BLaER1 treated with 17β-estradiol and CSF1 and Interleukin-3, amounts not matched to agents 10 nM and 100 nM (cell line): ENCODE results near the gene GJA1.

Experiments
- H3K27ac ChIP-seq, 11 experiments: shearing (Covaris generic); formaldehyde crosslinking; 2 replicates each; pipeline ENCODE4 v1.8.1; 2022
- H3K27me3 ChIP-seq, 11 experiments: shearing (Covaris generic); formaldehyde crosslinking; 2 replicates each; pipeline ENCODE4 v1.8.1; 2022
- H3K36me3 ChIP-seq, 11 experiments: shearing (Covaris generic); formaldehyde crosslinking; 2 replicates each; pipeline ENCODE4 v1.8.1; 2022
- H3K4me1 ChIP-seq, 10 experiments: shearing (Covaris generic); formaldehyde crosslinking; 2 replicates each; pipeline ENCODE4 v1.8.1; 2022
- H3K4me2 ChIP-seq, 11 experiments: shearing (Covaris generic); formaldehyde crosslinking; 2 replicates each; pipeline ENCODE4 v1.8.1; 2022
- H3K4me3 ChIP-seq, 10 experiments: shearing (Covaris generic); formaldehyde crosslinking; 2 replicates each; pipeline ENCODE4 v1.8.1; 2022
- H3K9ac ChIP-seq, 11 experiments: shearing (Covaris generic); formaldehyde crosslinking; 2 replicates each; pipeline ENCODE4 v1.8.1; 2022
- H3K9me3 ChIP-seq, 11 experiments: shearing (Covaris generic); formaldehyde crosslinking; replicated peaks in 1 of 11; 2 replicates each; pipeline ENCODE4 v1.8.1; 2022
- H4K20me1 ChIP-seq, 11 experiments: shearing (Covaris generic); formaldehyde crosslinking; 2 replicates each; pipeline ENCODE4 v1.8.1; 2022
- Cebpa-rat ChIP-seq, 11 experiments: shearing (Covaris generic); IDR thresholded peaks; 2 replicates each; pipeline ENCODE4 v1.8.1; 2022

Gene GJA1

DNA sequence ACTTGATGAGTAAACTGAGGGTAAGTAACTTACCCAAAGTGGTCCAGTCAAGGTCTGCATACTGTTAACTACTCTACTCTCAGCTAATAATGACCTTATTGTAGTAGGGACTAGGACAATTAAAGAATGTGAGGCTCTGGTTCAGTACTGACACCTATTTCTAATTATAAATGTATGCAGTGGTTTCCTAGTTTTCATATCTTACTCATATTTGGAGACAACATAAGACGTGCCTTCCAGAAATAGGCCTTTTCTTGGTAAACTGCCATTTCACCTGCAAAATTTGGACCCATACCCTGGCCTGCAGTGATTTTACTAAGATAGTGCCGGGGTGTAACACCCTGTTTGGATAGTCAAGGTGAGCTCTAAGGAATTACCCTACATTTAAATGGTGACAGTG is 24.7 kb downstream of the GJA1 start:
- no peaks in the 10 kb centered on the region for H3K27me3 ChIP-seq
- no peaks in the 10 kb centered on the region for H4K20me1 ChIP-seq
- no peak overlapping the region for H3K9ac ChIP-seq
- no peak overlapping the region for H3K4me2 ChIP-seq
- no peaks in the 10 kb centered on the region for H3K36me3 ChIP-seq
- no peak for TF ChIP-seq Cebpa-rat (IDR thresholded peaks at IDR 0.05)
- H3K27ac ChIP-seq = no peak overlapping the region
- peaks cover 0 to 9% (median 1%) of the 10 kb centered on the region in 10 experiments; a peak in 8 of 20 replicates for H3K4me1 ChIP-seq
- no peak overlapping the region for H3K4me3 ChIP-seq
- H3K9me3 ChIP-seq = no peaks in the 10 kb centered on the region

- Histone ChIP-seq H3K27me3 (no peaks in the 10 kb centered on the region), H3K4me2 (no peak overlapping the region), H3K4me3 (no peak overlapping the region), H3K9me3 (0 out of 22 replicates have a peak, but pooled peaks cover 0 to under 1% (median 0%) of the 10 kb centered on the region in 11 experiments), H4K20me1 (no peaks in the 10 kb centered on the region), H3K27ac (no peak overlapping the region), H3K9ac (no peak overlapping the region), H3K4me1 (peaks cover 0 to 33% (median 12%) of the 10 kb centered on the region in 10 experiments; a peak in 13 of 20 replicates), H3K36me3 (no peaks in the 10 kb centered on the region)
- TF ChIP-seq Cebpa-rat (IDR thresholded peaks at IDR 0.05) = no peak
These were observed 27.6 kb downstream of the GJA1 start for GRCh38 chr6:121463087-121463486.

- TF ChIP-seq Cebpa-rat (IDR thresholded peaks at IDR 0.05) = no peak
- Histone ChIP-seq H3K9me3 (peaks cover 0 to 15% (median 0%) of the 10 kb centered on the region in 11 experiments; a peak in 5 of 22 replicates), H3K4me3 (no peak overlapping the region), H4K20me1 (no peaks in the 10 kb centered on the region), H3K27ac (no peak overlapping the region), H3K9ac (no peak overlapping the region), H3K27me3 (no peaks in the 10 kb centered on the region), H3K4me2 (peak overlapping the region in 4 of 11 experiments; percentile 5 to 54 (median 19); a peak in 4 of 22 replicates), H3K4me1 (peaks cover 0 to 38% (median 12%) of the 10 kb centered on the region in 10 experiments; a peak in 13 of 20 replicates), H3K36me3 (no peaks in the 10 kb centered on the region)
These were observed 29.7 kb downstream of the GJA1 start for GRCh38 chr6:121465101-121465500.

DNA sequence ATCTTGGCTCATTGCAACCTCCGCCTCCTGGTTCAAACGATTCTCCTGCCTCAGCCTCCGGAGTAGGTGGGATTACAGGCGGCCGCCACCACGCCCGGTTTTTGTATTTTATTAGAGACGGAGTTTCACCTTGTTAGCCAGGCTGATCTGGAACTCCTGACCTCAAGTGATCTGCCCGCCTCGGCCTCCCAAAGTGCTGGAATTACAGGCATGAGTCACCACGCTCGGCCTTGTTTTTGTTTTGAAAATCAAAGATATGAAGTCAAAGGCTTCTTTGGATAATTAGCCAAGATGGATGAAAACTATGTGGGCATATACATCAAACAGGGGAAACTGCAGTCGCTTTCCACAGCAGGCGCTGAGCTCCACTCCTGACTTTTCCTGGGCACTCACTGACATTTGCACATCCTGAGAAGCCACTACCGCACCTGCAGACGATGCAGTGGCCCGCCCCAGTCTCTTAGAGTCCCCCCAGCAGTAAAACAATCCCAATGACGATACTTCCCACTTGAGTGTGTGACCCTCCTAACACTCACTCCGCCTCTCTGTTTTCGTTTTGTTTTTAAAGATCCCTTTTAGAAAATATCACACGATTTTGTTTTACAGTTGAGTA is 44.1 kb downstream of the GJA1 start:
- H3K4me2 ChIP-seq = no peak overlapping the region
- H3K27ac ChIP-seq = no peak overlapping the region
- H3K27me3 ChIP-seq = no peaks in the 10 kb centered on the region
- no peak overlapping the region for H3K9ac ChIP-seq
- no peaks in the 10 kb centered on the region for H4K20me1 ChIP-seq
- TF ChIP-seq Cebpa-rat (IDR thresholded peaks at IDR 0.05) = no peak
- no peak overlapping the region for H3K4me3 ChIP-seq
- no peaks in the 10 kb centered on the region for H3K4me1 ChIP-seq
- H3K9me3 ChIP-seq = no peaks in the 10 kb centered on the region
- no peaks in the 10 kb centered on the region for H3K36me3 ChIP-seq

DNA sequence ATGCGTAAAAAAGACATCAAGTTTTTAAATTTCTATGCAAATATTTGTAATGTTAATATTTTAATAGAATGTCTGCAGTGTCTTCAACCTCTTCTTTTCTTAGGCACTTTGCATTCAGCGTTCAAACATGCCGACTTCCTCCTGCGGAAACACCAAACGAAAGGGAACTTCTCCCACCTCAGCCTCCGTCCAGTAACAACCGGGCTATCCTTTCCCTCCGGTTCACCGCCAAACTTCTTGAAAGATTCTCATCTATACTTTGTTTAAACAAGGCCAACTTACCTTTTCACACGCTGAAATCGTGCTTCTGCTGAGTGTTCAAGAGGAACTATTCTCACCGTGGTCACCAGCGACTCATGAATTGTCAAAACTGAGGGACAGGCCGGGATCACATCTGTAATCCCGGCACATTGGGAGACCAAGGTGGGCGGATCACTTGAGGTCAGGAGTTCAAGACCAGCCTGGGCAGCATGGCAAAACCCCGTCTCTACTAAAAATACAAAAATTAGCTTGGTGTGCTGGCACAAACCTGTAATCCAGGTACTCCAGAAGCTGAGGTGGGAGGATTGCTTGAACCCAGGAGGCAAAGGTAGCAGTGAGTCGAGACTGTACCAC is 44.8 kb downstream of the GJA1 start:
- no peak overlapping the region for H3K9ac ChIP-seq

GRCh38 chr6:121482004-121482693 is 46.7 kb downstream of the GJA1 start:
- H3K9ac ChIP-seq = no peak overlapping the region
- no peak overlapping the region for H3K27ac ChIP-seq
- no peaks in the 10 kb centered on the region for H4K20me1 ChIP-seq
- H3K36me3 ChIP-seq = no peaks in the 10 kb centered on the region
- no peaks in the 10 kb centered on the region for H3K9me3 ChIP-seq
- no peak overlapping the region for H3K4me2 ChIP-seq
- no peaks in the 10 kb centered on the region for H3K4me1 ChIP-seq
- TF ChIP-seq Cebpa-rat (IDR thresholded peaks at IDR 0.05) = no peak
- no peak overlapping the region for H3K4me3 ChIP-seq
- H3K27me3 ChIP-seq = no peaks in the 10 kb centered on the region

More for the DNA sequence above, 44.8 kb downstream of the GJA1 start:
- no peaks in the 10 kb centered on the region for H3K27me3 ChIP-seq
- H3K27ac ChIP-seq = no peak overlapping the region
- no peaks in the 10 kb centered on the region for H3K36me3 ChIP-seq
- no peaks in the 10 kb centered on the region for H3K4me1 ChIP-seq
- no peak for TF ChIP-seq Cebpa-rat (IDR thresholded peaks at IDR 0.05)
- H4K20me1 ChIP-seq = no peaks in the 10 kb centered on the region
- H3K4me3 ChIP-seq = no peak overlapping the region
- no peak overlapping the region for H3K4me2 ChIP-seq
- no peaks in the 10 kb centered on the region for H3K9me3 ChIP-seq

GRCh38 chr6:121482751-121483150 is 47.3 kb downstream of the GJA1 start:
- no peak overlapping the region for H3K4me2 ChIP-seq
- no peaks in the 10 kb centered on the region for H3K27me3 ChIP-seq
- H3K4me1 ChIP-seq = no peaks in the 10 kb centered on the region
- H4K20me1 ChIP-seq = no peaks in the 10 kb centered on the region
- H3K36me3 ChIP-seq = no peaks in the 10 kb centered on the region
- no peak overlapping the region for H3K27ac ChIP-seq
- no peaks in the 10 kb centered on the region for H3K9me3 ChIP-seq
- TF ChIP-seq Cebpa-rat (IDR thresholded peaks at IDR 0.05) = no peak
- H3K9ac ChIP-seq = no peak overlapping the region
- no peak overlapping the region for H3K4me3 ChIP-seq

DNA sequence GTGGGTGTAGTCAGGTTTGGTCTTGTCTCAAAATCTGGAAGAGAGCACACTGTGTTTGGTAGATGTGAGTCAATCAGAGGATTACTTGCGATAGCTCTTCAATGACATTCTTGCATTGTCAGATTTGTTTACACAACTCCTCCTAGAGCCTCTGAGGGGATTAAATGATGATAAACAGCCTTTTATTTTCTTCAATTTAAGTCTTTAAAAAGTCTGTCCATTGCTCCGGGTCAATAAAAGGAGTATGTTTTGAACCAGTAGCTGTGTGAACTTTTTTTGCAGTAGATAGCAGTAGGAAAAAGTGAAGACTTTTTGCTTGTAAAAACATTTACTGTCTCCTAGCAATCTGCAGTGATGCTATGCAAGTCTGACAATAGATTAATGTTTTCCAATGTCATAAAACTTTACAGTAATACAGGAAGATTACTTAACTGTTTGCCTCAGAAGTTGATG is 49.9 kb downstream of the GJA1 start:
- Histone ChIP-seq H3K9me3 (no peaks in the 10 kb centered on the region; a peak in 1 of 22 replicates), H3K4me2 (no peak overlapping the region), H3K27me3 (no peaks in the 10 kb centered on the region), H4K20me1 (no peaks in the 10 kb centered on the region), H3K27ac (no peak overlapping the region), H3K4me3 (no peak overlapping the region), H3K9ac (no peak overlapping the region), H3K36me3 (no peaks in the 10 kb centered on the region), H3K4me1 (no peaks in the 10 kb centered on the region)
- TF ChIP-seq Cebpa-rat (IDR thresholded peaks at IDR 0.05) = no peak

DNA sequence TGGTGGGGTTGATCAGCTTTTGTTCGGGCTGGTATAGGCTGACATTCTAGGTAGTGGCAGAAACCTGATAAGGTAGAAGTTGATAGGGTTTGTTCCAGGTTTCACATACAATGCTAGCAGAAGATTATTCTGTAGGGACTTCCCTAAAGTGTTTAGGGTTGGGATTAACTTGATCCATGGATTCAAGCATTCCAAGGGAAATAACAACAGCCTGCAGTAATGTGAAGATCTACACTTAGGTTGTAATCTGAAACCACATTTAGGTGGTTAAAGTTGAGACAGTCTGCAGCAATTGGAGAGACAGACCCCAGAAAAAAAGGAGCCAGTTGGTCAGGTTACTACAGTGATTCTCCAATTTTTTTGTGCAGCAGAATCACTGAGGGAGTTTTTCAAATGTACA is 56.1 kb downstream of the GJA1 start:
- no peaks in the 10 kb centered on the region for H4K20me1 ChIP-seq
- H3K4me2 ChIP-seq = no peak overlapping the region

More for the DNA sequence above, 56.1 kb downstream of the GJA1 start:
- Histone ChIP-seq H3K27ac (no peak overlapping the region), H3K4me1 (no peaks in the 10 kb centered on the region), H3K27me3 (no peaks in the 10 kb centered on the region), H3K9me3 (no peaks in the 10 kb centered on the region; a peak in 1 of 22 replicates), H3K4me3 (no peak overlapping the region), H3K36me3 (no peaks in the 10 kb centered on the region), H3K9ac (no peak overlapping the region)
- no peak for TF ChIP-seq Cebpa-rat (IDR thresholded peaks at IDR 0.05)
